ENCODE measurements around the gene TMTC4.

DNA sequence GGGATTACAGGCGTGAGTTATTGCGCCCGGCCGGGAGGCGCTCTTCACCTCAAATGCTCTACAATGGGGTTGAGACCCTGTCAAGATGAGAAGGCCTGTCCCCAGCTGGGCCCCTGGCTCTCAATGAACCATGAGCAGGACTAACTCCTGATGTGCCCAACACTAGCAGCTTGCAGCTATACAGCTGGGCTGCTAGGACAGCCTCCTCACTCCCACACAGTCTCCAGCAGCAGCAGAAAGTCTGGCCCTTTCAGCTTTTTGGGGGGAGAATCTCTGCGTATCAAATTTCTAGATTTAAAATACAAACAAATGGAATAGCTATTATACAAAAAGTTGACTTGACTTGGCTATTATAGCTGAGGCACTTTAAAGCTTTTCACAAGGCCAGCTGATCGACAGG lies 30.2 kb downstream of the TMTC4 start:
- TF ChIP-seq CTCF (IDR thresholded peaks at IDR 0.05) (no peak), POLR2A (IDR thresholded peaks at IDR 0.05) (no peak)
